ENCODE results near the gene FAM200B.
"Not testable (repeated sequence)": the region's sequence is repeated elsewhere in the genome, so short reads cannot be mapped to it uniquely, and the experiment has no call there.

FAM200B gene

DNA sequence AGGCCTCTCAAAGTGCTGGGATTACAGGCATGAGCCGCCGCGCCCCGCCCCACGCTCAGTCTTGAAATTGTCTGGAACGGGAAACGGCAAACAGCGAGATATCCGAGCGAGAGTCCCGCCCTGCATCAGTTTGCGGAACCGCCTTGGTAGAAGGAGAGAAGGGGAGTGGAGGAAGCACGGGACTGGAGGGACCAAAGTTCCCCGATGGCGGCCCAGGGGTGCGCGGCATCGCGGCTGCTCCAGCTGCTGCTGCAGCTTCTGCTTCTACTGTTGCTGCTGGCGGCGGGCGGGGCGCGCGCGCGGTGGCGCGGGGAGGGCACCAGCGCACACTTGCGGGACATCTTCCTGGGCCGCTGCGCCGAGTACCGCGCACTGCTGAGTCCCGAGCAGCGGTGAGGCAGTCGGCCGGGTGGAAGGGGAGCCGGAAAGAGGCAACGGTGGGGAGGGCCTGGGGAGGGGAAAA is 21.3 kb downstream of the FAM200B start, which contains the start of gene BST1:
BST1 (plus strand) TSS at position 125 of the 463 bp plus-strand sequence; CDS start at position 205, 80 bp downstream.
- peak; percentile 48 for DNase-seq

DNA sequence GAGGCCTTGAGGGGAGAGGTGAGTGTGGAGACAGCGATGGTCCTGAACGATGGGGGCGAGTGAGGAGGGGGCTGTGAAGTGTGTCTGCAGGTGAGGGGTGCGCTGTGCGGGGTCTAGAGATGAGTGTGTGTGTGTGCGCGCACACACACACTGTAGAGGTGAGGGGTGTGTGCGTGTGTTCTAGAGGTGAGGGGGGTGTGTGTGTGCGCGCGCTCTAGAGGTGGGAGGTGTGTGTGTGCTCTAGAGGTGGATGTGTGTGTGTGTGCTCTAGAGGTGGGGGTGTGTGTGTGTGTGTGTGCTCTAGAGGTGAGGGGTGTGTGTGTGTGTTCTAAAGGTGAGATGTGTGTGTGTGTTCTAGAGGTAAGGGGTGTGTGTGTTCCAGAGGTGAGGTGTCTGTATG is 21.8 kb downstream of the FAM200B start:
- no peak for DNase-seq

DNA sequence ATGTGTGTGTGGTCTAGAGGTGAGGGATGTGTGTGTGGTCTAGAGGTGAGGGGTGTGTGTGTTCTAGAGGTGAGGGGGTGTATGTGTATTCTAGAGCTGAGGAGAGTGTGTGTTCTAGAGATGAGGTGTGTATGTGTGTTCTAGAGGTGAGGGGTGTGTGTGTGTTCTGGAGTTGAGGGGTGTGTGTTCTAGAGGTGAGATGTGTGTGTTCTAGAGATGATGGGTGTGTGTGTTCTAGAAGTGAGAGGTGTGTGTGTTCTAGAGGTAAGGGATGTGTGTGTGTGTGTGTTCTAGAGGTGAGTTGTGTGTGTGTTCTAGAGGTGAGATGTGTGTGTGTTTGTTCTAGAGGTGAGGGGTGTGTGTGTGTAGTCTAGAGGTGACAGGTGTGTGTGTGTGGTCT is 22.5 kb downstream of the FAM200B start:
- DNase-seq = no peak

DNA sequence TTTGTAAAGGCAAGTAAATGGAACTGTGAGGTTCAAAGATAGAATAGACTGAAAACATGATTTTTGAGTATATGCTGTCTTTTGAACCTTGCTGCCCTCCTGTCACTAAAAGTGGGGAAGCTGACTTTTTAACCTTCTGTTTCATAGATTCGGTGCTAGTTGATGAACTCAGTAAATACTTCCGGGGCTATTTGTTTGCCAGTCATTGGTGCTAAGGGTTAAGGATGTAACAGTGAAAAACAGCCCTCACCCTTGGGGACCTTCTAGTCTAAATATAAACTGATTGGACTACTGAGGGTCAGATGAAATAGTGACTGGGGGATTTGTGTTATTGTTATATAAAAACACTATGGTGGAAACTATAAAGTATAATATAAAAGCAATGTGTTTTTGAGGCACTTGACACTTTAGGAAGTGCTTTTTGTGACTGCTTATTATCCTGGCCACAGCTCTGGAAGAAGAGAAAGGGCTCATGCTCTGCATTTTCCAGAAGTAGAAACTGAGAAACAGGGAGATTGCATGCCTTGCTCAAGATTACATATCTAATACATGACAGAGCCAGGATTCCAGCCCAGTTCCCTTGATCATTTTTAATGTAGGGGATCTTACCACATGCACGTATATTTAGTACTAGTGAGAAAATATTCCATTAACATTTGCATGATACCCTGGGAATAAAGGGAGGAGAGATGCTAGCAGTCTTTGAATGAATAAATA is 25.2 kb downstream of the FAM200B start:
- no peak for DNase-seq

DNA sequence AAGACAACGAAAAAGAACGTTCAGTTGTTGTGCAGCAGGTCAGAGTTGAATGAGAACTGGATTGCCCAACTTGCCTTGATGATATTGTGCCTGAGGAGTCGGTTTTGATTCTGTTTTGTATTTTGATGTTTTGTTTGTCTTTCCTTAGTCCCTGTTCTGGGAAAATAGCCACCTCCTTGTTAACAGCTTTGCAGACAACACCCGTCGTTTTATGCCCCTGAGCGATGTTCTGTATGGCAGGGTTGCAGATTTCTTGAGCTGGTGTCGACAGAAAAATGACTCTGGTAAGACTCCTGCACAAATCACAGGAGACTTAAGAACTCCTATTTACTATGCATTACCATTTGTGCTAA is 25.7 kb downstream of the FAM200B start:
- DNase-seq = no peak

DNA sequence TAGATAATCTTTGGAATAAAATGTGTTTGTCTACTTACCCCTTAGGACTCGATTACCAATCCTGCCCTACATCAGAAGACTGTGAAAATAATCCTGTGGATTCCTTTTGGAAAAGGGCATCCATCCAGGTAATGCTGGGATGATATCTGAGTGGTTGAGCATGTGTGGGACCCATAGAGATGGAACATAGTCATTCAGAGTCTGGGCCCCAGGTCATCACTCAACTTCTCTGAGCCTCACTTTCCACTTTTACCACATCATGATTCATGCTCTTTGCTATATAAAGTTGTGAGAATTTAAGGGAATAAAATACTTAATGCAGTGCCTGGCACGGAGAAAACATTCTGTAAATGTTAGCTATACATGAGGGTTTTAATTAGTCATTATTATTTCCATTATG is 30.1 kb downstream of the FAM200B start:
- DNase-seq = no peak

DNA sequence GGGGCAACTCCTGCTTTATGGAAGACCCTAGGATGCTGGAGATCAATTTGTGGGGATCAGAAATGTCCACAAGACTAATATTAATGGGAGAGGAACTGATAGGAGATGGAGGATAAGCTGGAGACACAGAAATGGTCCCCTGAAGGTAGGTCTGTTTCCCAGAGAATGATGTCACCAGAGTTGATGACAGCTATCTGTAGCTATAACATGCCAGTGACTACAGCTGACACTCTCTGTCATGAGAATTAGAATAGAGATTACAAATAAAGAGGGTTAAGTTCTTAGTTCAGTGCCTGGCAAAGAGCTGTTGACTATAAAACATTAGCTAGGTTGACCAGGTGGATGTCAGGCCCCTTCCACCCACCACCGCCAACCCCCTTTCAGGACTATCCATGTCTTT is 30.6 kb downstream of the FAM200B start:
- DNase-seq = no peak

DNA sequence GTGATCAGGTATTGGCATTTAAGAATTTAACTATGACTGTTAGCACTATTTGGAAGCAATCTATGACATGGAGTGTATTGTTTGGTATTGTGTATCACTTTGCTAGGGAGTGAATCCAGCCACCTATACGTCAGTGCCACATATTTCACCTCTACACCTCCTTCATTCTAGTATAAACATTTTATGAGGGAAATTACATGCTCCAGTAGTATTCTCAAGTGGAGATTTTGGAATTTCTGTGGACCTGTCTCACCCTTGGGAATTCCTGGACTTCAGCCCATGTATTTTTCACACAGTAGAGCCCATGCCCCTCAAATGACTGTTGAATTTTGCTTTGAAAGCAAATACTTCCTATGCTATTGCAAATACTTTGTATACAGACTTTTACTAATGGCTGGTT is 32.5 kb downstream of the FAM200B start:
- no peak for DNase-seq

DNA sequence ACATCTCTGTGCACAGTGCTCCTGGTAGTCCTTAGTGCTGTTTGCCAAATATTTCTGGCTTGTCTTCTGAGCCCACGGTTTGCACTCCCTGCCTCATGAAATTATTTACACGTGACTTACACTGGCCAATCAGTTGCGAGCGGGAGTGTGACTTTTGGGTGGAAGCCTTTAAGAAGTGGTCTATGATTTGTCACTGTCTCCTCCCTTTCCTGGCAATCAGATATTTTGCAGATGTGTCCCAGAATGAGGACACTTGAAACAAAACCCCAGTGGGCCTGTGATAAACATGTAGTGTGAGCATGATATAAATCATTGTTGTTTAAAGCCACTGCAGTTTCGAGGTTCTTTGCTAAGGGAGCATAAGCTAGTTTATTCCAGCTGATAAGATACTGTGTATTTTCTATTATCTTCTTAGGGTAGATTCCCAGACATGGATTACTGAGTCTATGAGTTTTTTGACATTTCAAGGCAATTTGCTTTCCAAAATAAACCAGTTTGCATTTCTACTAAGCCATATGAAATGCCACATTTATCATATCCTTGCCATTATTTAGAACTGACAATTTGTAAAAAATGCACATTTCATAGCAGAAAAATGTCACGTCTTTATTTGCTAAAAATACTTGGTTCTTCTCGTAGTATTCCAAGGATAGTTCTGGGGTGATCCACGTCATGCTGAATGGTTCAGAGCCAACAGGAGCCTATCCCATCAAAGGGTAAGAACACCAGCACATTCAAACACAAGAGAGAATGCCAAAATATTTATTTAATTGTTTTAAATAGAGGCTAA is 33.2 kb downstream of the FAM200B start:
- DNase-seq = no peak

DNA sequence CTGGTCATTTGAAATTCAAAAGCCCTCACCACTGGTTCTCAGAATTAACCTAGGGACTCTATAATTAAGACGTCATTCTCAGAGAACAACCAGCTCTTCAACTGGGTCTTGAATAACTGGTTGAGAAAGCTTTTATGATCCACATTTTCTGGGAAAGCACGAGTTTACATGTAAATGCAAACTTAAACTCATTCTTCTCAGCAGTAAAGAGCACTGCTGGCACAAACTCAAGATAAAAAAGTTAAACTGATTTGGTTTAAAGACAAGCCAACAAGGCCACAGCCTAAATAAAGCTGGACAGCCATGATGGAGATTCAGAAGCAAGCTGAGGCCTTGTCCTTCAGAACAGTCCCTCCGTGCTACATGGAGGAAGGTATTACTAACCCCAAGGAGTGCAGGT is 34.5 kb downstream of the FAM200B start:
- no peak for DNase-seq

DNA sequence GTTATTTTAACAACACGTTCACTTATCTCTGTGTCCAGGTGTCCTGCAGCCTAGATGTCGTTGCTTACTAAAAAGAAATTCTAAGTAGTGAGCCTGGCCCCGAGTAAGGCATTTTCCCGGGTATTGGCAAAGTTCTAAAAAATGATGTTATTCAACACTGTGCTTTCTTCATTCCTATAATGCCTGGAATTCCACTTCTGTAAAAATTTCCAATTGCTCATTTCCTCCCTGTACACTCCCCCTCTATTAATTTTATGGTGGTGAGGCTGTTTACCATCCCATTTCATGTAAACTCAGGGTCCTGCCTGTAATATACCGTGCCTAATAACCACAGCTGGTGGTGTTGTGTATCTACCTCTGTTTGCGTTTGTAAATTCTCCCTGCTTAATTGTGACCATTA is 35.5 kb downstream of the FAM200B start:
- no peak for DNase-seq

DNA sequence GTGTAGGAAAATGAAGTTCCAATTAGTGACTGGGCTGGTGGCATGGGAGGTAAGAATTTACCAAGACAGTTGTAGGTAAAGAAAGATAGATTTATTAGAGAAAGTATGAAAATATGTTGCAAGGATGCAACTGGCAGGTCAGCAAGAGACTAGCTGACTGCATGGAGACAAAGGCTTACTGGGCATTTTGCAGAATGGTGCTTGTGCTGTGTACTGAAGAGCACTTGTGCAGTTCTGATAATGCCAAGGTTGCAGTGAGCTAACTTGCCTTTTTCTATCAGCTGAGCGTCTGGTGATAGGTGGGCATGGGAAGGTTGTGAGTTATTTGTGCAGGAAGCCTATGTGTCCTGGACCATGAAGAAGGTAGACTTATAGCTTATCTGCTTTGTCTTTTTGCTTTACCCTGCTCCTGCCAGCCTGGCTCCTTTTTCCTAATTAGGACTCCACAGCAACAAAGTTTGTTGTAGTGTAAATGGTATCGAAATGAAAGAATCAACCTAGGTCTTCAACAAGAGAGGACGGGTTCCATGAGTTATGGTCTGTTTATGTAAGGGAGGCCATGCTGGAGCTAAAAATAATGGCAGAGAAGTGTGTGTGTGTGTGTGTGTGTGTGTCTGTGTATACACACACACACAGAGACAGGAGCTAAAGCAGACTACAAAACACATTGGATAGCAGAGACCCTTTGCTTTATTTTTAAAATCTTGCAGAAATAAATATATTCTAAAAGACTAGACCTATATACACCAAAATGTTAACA is 36.2 kb downstream of the FAM200B start:
- DNase-seq = no peak

DNA sequence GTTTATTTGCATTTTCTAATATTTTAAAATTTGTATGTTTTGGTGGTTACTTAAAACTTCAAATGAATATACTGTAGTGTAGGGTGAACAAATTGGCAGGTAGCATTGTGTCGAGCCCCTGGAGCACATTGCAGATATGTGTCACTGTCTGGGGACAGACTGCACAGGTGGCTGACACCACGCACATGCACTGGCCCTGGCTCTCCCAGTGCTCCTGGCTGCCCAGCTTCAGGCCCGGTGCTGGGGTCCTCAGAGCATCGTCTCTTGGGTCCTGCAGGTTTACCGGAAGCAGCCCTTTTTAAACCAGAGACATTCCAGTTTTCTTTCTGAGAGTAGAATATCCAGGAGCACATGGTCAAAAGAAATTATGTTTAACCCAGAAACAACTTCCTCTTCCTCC is 36.8 kb downstream of the FAM200B start:
- no peak for DNase-seq

DNA sequence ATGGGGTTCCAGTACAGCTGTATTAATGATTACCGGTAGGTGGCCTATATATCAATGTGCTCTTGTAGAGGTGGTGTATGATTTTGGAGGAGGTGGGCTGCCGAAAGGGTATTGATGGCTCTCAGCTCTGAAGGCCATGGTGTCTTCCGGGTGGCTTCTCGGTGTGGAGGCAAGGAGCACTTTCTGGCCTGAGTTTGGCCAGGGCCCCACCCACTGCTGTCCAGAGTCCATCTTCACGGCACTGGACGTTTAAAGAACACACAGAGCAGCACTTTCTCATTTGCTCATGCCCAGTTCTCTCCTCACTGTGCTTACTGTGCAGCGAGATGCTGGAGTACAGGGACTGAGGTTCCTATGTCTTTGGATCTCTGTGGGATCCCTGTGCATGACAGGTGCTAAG is 37.3 kb downstream of the FAM200B start:
- no peak for DNase-seq

DNA sequence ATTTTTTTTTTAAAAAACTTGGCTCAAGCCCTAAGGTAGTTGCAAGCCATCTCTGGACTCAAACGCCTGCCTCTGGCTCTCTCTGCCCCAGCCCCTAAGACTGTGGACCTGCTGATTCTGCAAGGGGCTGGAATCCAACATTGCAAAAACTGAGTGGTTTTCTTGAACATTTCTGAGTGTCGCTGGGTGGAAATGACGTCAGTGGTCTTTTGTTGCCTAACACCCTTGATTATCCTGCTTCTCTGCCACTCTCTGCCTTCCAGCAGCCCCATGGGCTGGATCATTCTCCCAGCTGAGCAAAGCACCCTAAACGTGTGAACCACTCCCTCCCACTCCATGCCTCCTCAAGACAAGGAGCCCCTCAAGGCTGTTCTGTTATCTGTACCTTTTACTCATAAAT is 37.9 kb downstream of the FAM200B start:
- no peak for DNase-seq

DNA sequence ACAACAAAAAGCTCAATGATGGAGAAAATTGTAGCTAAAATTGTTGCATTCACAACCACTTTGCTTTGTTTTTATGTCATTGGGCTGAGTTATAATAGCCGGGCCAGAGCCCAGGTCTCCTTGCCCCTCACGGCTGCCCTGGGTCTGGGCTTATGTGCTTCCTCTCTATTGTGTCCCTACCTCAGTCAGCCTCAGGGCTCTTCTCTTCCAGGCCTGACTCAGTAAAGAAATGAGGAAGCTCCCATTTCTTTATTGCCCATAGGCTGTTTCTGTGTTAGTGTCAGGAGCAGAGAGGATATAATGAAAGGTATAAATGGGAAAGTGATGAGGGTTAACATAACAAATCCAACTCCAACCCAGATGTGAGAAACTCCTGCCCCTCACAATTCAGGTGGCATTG is 39.2 kb downstream of the FAM200B start:
- no peak for DNase-seq

DNA sequence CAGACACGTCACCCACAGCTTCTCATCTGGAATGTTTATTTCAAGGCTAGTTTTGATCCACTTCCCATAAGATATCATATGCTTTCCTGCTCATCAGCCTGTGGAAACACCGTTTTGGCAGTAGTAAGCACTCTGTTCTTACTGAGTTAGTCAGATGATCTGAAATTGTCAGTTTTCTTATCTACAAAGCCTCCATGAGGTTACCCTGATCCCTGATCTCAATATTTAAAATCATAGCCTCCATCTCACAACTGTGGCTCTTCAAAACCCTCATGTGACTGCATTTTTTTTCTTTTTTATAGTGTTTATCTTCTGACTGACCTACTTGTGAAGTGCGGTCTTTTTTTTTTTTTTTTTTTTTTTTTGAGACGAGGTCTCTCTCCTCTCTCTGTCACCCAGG is 44.0 kb downstream of the FAM200B start:
- DNase-seq = no peak

DNA sequence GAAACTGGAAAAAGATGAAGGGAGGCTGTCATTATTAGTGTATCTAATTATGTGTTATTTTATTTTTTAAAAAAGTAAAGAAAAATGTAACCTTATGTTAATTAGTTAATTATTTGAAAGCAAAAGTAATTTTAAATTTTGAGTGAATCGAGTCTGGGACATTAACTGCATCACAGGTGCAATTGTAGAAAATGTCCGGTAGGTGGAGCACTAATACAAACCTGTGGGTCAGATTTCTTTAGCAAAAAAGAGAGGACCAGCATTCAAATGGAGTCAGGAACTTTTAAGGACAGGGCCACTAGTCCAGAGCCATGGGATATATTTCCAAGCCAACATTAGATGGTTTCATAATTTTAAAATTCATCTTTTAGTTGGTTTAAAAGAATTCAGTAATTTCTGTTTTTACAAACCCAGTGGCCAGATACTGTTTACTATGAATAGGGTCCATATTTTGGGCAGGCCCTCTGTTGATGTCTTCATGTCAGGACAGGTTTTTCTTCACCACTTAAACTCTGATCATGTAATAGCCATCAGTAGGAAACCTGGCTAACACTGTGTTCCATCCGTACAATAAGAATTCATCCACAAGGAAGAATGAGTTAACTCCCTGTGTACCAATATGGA is 48.4 kb downstream of the FAM200B start:
- no peak for DNase-seq

DNA sequence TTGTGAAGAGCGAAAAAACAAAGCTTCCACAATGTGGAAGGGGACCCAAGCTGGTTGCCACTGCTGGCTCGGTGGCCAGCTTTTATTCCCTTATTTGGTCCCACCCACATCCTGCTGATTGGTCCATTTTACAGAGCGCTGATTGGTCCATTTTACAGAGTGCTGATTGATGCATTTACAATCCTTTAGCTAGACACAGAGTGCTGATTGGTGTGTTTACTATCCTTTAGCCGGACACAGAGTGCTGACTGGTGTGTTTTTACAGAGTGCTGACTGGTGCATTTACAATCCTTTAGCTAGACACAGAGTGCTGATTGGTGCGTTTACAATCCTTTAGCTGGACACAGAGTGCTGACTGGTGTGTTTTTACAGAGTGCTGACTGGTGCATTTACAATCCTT is 51.4 kb downstream of the FAM200B start:
- DNase-seq = not testable (repeated sequence)

DNA sequence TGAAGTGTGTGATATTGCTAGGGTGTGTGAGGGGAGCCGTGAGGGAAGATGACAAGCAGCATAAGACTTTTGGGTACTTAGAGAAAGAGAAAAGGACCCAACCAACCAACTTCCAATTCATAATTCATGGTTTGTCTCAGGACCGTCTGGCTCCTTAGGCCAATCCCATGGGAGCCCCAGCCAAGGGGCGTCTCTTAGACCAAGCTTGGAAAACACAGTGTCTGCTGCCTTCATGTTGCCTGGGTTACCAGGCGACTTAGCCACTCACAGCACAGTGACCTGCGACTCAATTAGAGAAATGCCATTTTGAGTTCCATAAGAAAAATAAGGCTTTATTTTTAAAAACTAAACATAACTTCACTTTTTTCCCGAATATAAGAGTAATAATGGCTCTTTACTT is 53.9 kb downstream of the FAM200B start:
- DNase-seq = no peak

DNA sequence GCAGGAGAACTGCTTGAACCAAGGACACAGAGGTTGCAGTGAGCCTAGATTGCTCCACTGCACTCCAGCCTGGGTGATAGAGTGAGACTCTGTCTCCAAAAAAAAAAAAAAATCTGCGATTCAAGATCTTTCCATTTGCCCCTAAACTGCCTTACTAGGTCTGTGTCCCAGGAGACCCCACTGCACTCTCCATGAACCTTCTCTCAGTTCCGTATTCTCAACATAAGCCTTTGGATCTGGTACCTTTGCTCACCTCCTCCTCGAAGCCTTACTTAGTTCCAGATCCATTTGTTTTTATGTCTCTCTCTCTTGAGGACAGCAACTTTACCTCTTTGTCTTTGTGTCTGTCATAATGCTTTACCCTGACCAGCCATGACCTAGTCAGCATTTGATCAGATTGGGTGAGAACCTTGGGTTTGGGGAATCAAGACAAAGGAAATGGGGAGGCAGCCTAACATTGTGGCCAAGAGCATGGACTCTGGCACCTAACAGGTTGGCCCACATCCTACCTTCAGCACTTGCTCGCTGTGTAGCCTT is 55.0 kb downstream of the FAM200B start:
- DNase-seq = no peak

DNA sequence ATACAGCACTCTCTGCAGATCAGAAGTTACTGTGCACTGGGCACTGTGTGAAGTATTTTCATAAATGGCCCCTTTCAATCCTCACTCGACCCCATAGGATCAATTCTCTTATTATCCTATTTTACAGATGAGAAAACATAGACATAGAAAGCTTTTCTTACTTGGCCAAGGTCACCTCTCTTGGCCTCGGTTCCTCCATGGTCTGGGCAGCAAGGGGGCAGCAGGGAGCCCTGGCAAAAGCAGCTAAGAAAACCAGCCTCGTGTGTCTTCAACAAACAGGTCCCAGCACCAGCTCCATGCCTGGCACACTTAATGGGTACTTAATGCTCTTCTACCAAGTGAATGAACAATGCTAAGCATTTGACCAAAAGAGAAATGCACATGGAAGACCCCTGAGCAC is 55.6 kb downstream of the FAM200B start:
- DNase-seq = no peak

DNA sequence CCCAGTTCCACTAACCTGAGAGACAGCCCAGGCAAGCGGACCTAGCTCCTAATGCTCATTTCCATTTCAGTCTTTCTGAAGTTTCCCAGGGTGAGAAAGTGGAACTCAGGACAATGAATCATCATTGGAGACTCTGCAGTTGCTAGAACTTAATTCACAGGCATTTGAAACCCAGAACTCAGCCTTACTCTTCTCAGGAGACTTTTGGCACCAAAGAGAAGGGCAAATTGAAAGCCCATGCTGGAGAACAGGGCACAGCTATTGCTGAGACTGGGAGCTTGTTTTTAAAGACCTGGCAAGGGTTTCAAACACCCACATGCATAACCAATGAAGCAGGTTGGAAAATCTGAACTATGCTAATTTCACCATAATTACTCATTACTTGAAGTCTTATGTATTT is 57.2 kb downstream of the FAM200B start:
- no peak for DNase-seq
